Activated gamma-delta T cell (primary cell): ENCODE results near the gene POU6F1.

Source experiments
- DNase-seq: peaks from one replicate; lab custom pipeline; 2025; lab: John Stamatoyannopoulos, UW

POU6F1 gene

GRCh38 chr12:51160814-51161459 lies 56.9 kb downstream of the POU6F1 start:
- DNase-seq: no peak

DNA sequence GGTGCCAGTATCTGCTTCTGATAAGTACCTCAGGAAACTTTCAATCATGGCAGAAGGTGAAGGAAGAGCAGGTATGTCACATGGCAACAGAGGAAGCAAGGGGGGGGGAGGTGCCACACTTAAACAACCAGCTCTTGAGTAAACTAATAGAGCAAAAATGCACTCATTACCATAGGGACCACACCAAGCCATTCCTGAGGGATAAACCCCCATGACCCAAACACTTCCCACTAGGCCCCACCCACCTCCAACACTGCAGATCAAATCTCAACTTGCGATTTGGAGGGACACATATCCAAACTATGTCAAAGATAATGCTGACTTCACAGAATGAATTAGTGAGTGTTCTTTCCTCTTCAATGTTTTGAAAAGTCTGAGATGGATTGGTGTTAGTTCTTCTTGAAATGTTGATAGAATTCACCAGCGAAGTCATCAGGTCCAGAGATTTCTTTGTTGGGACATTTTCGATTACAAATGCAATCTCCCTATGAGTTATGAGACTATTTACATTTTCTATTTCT lies 61.6 kb downstream of the POU6F1 start:
- DNase-seq: no peak

DNA sequence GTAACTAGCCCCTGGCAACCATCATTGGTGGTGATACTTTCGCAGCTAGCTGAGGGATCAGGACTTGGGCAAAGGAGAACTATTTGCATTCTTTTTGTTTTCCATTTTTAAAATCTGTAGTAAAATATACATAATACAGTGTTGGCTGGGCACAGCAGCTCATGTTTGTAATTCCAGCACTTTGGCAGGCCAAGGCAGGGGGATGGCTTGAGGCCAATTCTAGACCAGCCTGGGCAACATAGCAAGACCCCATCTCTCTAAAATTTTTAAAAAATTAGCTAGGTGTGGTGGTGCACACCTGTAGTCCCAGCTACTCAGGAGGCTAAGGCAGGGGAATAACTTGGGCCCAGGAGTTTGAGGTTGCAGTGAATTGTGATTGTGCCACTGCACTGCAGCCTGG lies 64.9 kb downstream of the POU6F1 start:
- no peak for DNase-seq

DNA sequence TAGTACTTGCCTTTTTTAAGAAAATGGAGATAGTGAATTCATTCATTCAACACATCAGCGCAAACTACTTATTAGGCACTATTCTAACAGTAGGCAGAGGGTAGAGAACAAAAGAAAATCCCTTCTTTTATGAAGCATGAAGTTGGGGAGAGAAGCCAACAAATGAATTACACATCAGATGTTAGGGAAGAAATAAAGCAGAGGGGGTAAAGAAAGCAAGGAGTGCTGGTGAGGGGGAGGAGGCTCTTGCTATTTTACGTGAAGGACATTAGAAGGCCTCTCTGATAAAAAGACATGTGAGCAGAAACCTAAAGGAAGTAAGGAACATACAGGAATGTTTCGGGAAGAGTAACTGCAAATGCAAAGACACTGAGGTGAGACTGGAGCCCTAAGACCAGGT lies 67.1 kb downstream of the POU6F1 start:
- DNase-seq: no peak

GRCh38 chr12:51147309-51147708 lies 70.6 kb downstream of the POU6F1 start:
- DNase-seq: no peak

GRCh38 chr12:51139292-51139844 lies 78.5 kb downstream of the POU6F1 start:
- no peak for DNase-seq
